Erythroblast (primary cell): ENCODE results near the gene KCNIP3.

ENCODE experiments used
- GATA1 ChIP-seq: IDR thresholded peaks from 2 replicates; pipeline ENCODE4 v1.6.1; 2011; ENCODE audit warnings: low read depth, mild to moderate bottlenecking, control low read depth, low read length, moderate library complexity
- POLR2A ChIP-seq: IDR thresholded peaks from 2 replicates; pipeline ENCODE4 v1.6.1; 2011; ENCODE audit warnings: mild to moderate bottlenecking, low read length

- no peak for TF ChIP-seq POLR2A
- no peak for TF ChIP-seq GATA1
These were observed 91.0 kb downstream of the KCNIP3 start for GRCh38 chr2:95388091-95388692.
